ENCODE measurements around the gene FBXW9.

The FBXW9 gene

DNA sequence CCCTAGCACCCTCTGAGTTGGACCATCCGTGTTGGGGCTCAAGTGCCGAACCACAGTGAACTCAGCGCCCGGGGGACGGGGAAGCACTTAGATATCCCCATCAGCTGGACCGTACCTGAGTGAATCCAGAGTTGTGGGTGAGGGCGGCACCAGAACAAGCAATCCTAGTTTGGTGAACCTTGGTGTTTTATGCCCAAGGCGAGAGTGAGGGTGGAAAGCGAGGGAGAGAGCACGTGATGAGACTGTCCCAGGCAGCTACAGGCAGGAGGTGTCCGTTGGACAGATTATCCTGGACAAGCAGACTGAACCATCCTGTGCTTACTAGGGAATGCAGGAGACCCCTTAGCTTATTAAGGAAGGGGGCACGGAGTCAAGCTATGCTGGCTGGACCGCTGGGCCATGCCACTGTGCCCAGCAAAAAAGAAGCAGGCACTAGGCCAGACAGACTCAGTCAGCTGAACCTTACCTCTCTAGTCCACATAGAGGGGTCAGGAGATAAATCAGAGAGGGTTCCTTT, 41.5 kb upstream of the FBXW9 start:
- Histone ChIP-seq H3K4me1 (ENCODE audit: control insufficient read depth, insufficient read depth, low read length) (0 out of 2 replicates have a peak, but pooled peaks cover 4% of the 10 kb centered on the region), H3K9me3 (ENCODE audit: control insufficient read depth, insufficient read depth, low read depth, low read length) (no peaks in the 10 kb centered on the region), H3K27ac (ENCODE audit: extremely low read depth, low read depth, low read length) (peak overlapping the region; percentile 84; the same call in 1 of the 2 replicates), H3K4me3 (ENCODE audit: low read depth, low read length) (peak overlapping the region; percentile 96), H3K36me3 (ENCODE audit: control insufficient read depth in 2 of 2, insufficient read depth in 1 of 2, low read length in 2 of 2) (peaks cover 10 to 28% of the 10 kb centered on the region in 2 experiments; a peak in 2 of 3 replicates)
- TF ChIP-seq ZSCAN23 (tag by site-specific recombination; IDR thresholded peaks at IDR 0.05): no peak
- TF ChIP-seq, protein P1, sequence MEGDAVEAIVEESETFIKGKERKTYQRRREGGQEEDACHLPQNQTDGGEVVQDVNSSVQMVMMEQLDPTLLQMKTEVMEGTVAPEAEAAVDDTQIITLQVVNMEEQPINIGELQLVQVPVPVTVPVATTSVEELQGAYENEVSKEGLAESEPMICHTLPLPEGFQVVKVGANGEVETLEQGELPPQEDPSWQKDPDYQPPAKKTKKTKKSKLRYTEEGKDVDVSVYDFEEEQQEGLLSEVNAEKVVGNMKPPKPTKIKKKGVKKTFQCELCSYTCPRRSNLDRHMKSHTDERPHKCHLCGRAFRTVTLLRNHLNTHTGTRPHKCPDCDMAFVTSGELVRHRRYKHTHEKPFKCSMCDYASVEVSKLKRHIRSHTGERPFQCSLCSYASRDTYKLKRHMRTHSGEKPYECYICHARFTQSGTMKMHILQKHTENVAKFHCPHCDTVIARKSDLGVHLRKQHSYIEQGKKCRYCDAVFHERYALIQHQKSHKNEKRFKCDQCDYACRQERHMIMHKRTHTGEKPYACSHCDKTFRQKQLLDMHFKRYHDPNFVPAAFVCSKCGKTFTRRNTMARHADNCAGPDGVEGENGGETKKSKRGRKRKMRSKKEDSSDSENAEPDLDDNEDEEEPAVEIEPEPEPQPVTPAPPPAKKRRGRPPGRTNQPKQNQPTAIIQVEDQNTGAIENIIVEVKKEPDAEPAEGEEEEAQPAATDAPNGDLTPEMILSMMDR (tag by site-specific recombination; IDR thresholded peaks at IDR 0.05): no peak
- peak; percentile 94 for TF ChIP-seq ZNF335 (tag by site-specific recombination; conservative IDR thresholded peaks at IDR 0.05)
- TF ChIP-seq ZFP37 (tag by site-specific recombination; IDR thresholded peaks at IDR 0.05): 0 out of 2 replicates have a peak, but pooled peaks have one; percentile 6
- TF ChIP-seq, protein P2, sequence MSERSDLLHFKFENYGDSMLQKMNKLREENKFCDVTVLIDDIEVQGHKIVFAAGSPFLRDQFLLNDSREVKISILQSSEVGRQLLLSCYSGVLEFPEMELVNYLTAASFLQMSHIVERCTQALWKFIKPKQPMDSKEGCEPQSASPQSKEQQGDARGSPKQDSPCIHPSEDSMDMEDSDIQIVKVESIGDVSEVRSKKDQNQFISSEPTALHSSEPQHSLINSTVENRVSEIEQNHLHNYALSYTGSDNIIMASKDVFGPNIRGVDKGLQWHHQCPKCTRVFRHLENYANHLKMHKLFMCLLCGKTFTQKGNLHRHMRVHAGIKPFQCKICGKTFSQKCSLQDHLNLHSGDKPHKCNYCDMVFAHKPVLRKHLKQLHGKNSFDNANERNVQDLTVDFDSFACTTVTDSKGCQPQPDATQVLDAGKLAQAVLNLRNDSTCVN (tag by site-specific recombination; optimal IDR thresholded peaks at IDR 0.05): no peak
- TF ChIP-seq ZNF670 (tag by site-specific recombination; IDR thresholded peaks at IDR 0.05; ENCODE audit: low read depth): no peak
- TF ChIP-seq BCL11B (tag by site-specific recombination; IDR thresholded peaks at IDR 0.05; ENCODE audit: low read depth): no peak
- POLR2A ChIA-PET: interaction anchor here (1.3 to 5.4 kb wide), 2 partner anchors 16 to 22 kb away, joined by 3 to 89 read pairs; partner anchors contain the start of gene TNPO2
- CTCF ChIA-PET: interaction anchor here (0.6 to 5.1 kb wide), 5 partner anchors 19 to 912 kb away, joined by 3 to 32 read pairs (median 5); no protein-coding TSS in a partner anchor

DNA sequence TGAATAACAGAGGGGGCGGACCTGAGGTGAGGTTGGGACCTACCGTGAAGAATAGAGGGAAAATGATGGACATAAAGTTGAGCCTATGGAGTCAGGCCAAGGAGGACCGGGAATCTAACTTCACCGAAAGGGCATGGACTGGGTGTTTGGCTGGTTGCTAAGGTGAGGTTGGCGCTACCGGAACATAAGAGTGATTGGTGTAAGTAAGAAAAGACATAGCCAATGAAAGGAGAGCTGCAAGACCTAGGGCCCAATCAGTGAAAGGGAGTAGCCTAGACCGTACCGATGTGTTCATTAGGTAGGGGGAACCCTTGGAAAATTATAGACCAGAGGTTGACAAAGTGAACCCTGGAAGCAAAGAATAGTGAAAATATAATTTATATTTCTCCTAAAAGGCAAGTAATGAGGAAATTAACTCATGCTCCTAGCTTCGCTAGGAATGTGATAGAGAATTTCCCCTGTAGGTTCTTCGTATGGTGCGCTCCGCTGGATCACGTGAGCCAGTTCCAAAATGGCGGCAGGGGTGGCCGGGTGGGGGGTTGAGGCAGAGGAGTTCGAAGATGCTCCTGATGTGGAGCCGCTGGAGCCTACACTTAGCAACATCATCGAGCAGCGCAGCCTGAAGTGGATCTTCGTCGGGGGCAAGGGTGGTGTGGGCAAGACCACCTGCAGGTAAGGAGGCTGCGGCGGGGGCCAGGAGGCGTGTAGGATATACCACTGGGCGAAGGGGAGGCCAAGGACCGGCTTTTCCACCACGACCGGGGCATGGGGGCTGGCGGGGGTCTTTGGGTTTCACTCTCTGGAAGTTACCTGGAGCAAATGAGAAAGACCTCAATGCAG, 40.8 kb upstream of the FBXW9 start, which contains the start of gene GET3:
GET3 (plus strand) TSS at position 503 of the 840 bp plus-strand sequence; CDS start at position 512, 9 bp downstream.
- Histone ChIP-seq H3K36me3 (ENCODE audit: control insufficient read depth in 2 of 2, insufficient read depth in 1 of 2, low read length in 2 of 2) (peaks cover 9 to 27% of the 10 kb centered on the region in 2 experiments; a peak in 2 of 3 replicates), H3K27ac (ENCODE audit: extremely low read depth, low read depth, low read length) (peak within 1 kb of the TSS; percentile 84), H3K4me1 (ENCODE audit: control insufficient read depth, insufficient read depth, low read length) (0 out of 2 replicates have a peak, but pooled peaks cover 4% of the 10 kb centered on the region), H3K4me3 (ENCODE audit: low read depth, low read length) (peak within 1 kb of the TSS; percentile 96), H3K9me3 (ENCODE audit: control insufficient read depth, insufficient read depth, low read depth, low read length) (no peaks in the 10 kb centered on the region)
- CTCF ChIA-PET: interaction anchor here (0.5 to 5.1 kb wide), 10 partner anchors 8 to 1201 kb away, joined by 3 to 32 read pairs (median 4); no protein-coding TSS in a partner anchor
- POLR2A ChIA-PET: interaction anchor here (0.6 to 5.4 kb wide), 7 partner anchors 9 to 261 kb away, joined by 3 to 89 read pairs (median 5); partner anchors contain the start of genes FBXW9 and TNPO2
- TF ChIP-seq KLF1 (tag by site-specific recombination; IDR thresholded peaks at IDR 0.05) (peak; percentile 38; the same call in 1 of the 2 replicates), ZNF561 (tag by site-specific recombination; IDR thresholded peaks at IDR 0.05; ENCODE audit: borderline replicate concordance) (peak; percentile 34; the same call in 1 of the 2 replicates), WT1 (tag by site-specific recombination; IDR thresholded peaks at IDR 0.05) (peak; percentile 49; the same call in 1 of the 2 replicates), SCRT2 (tag by site-specific recombination; IDR thresholded peaks at IDR 0.05) (no peak), YY2 (tag by site-specific recombination; IDR thresholded peaks at IDR 0.05) (peak; percentile 93)
- TF ChIP-seq, protein P3, sequence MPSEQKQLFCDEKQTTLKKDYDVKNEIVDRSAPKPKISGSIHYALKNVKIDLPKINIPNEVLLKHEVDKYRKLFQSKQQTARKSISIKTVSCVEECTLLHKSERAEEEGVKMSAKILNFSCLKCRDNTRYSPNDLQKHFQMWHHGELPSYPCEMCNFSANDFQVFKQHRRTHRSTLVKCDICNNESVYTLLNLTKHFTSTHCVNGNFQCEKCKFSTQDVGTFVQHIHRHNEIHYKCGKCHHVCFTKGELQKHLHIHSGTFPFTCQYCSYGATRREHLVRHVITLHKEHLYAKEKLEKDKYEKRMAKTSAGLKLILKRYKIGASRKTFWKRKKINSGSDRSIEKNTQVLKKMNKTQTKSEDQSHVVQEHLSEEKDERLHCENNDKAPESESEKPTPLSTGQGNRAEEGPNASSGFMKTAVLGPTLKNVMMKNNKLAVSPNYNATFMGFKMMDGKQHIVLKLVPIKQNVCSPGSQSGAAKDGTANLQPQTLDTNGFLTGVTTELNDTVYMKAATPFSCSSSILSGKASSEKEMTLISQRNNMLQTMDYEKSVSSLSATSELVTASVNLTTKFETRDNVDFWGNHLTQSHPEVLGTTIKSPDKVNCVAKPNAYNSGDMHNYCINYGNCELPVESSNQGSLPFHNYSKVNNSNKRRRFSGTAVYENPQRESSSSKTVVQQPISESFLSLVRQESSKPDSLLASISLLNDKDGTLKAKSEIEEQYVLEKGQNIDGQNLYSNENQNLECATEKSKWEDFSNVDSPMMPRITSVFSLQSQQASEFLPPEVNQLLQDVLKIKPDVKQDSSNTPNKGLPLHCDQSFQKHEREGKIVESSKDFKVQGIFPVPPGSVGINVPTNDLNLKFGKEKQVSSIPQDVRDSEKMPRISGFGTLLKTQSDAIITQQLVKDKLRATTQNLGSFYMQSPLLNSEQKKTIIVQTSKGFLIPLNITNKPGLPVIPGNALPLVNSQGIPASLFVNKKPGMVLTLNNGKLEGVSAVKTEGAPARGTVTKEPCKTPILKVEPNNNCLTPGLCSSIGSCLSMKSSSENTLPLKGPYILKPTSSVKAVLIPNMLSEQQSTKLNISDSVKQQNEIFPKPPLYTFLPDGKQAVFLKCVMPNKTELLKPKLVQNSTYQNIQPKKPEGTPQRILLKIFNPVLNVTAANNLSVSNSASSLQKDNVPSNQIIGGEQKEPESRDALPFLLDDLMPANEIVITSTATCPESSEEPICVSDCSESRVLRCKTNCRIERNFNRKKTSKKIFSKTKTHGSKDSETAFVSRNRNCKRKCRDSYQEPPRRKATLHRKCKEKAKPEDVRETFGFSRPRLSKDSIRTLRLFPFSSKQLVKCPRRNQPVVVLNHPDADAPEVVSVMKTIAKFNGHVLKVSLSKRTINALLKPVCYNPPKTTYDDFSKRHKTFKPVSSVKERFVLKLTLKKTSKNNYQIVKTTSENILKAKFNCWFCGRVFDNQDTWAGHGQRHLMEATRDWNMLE (tag by site-specific recombination; conservative IDR thresholded peaks at IDR 0.05; ENCODE audit: low read depth): peak; percentile 50; the same call in 1 of the 2 replicates
- TF ChIP-seq, protein P4, sequence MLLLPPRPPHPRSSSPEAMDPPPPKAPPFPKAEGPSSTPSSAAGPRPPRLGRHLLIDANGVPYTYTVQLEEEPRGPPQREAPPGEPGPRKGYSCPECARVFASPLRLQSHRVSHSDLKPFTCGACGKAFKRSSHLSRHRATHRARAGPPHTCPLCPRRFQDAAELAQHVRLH (tag by site-specific recombination; IDR thresholded peaks at IDR 0.05): peak; percentile 93
- TF ChIP-seq, protein P5, sequence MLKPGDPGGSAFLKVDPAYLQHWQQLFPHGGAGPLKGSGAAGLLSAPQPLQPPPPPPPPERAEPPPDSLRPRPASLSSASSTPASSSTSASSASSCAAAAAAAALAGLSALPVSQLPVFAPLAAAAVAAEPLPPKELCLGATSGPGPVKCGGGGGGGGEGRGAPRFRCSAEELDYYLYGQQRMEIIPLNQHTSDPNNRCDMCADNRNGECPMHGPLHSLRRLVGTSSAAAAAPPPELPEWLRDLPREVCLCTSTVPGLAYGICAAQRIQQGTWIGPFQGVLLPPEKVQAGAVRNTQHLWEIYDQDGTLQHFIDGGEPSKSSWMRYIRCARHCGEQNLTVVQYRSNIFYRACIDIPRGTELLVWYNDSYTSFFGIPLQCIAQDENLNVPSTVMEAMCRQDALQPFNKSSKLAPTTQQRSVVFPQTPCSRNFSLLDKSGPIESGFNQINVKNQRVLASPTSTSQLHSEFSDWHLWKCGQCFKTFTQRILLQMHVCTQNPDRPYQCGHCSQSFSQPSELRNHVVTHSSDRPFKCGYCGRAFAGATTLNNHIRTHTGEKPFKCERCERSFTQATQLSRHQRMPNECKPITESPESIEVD (tag by site-specific recombination; IDR thresholded peaks at IDR 0.05): no peak
- TF ChIP-seq, protein P6, sequence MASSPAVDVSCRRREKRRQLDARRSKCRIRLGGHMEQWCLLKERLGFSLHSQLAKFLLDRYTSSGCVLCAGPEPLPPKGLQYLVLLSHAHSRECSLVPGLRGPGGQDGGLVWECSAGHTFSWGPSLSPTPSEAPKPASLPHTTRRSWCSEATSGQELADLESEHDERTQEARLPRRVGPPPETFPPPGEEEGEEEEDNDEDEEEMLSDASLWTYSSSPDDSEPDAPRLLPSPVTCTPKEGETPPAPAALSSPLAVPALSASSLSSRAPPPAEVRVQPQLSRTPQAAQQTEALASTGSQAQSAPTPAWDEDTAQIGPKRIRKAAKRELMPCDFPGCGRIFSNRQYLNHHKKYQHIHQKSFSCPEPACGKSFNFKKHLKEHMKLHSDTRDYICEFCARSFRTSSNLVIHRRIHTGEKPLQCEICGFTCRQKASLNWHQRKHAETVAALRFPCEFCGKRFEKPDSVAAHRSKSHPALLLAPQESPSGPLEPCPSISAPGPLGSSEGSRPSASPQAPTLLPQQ (tag by site-specific recombination; IDR thresholded peaks at IDR 0.05): peak; percentile 56
- TF ChIP-seq, protein P1 (tag by site-specific recombination; IDR thresholded peaks at IDR 0.05): no peak; the same call in 1 of the 2 replicates
